Measurements from ENCODE around the gene SEMA5A.

The SEMA5A gene

DNA sequence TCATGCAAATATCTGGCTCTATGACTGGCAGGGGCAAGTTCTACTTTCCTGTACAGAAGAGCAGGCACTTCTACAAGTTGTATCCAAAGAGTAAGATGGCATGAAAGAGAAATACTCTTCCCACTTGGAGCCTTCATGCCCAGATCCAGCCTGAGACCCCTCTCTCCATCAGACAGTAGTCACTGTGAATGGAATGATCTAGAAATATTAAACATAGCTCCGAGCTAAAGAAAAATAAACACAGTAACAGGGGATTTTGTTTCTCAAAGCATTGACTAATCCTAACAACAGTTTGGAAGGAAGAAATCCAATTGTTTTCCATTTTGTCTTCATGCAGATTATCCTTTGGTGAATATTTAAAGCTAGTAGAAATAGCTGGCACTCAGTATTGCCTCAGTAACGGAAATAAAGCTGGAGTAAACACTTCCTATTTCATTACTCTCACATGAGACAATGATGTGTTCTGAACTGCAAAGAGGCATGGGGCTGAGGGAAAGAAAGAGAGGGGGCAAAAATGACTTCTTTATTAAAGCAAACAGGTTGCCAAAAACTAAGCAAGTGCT, 100.0 kb downstream of the SEMA5A start:
- no peaks in the 10 kb centered on the region for H3K27me3 ChIP-seq (ENCODE audit: control insufficient read depth, insufficient read depth, low read length)
- H3K36me3 ChIP-seq (ENCODE audit: control insufficient read depth, insufficient read depth, low read length): no peaks in the 10 kb centered on the region
- H3K9me3 ChIP-seq (ENCODE audit: control insufficient read depth, low read length): no peaks in the 10 kb centered on the region
- no peaks in the 10 kb centered on the region for H3K4me1 ChIP-seq
- H3K9ac ChIP-seq: no peak overlapping the region
- no peak overlapping the region for H2AFZ ChIP-seq
- H3K4me3 ChIP-seq (ENCODE audit: low read depth, low read length): no peak overlapping the region
- H3K79me2 ChIP-seq: no peaks in the 10 kb centered on the region
- H3K27ac ChIP-seq: no peak overlapping the region
- TF ChIP-seq, protein P1, sequence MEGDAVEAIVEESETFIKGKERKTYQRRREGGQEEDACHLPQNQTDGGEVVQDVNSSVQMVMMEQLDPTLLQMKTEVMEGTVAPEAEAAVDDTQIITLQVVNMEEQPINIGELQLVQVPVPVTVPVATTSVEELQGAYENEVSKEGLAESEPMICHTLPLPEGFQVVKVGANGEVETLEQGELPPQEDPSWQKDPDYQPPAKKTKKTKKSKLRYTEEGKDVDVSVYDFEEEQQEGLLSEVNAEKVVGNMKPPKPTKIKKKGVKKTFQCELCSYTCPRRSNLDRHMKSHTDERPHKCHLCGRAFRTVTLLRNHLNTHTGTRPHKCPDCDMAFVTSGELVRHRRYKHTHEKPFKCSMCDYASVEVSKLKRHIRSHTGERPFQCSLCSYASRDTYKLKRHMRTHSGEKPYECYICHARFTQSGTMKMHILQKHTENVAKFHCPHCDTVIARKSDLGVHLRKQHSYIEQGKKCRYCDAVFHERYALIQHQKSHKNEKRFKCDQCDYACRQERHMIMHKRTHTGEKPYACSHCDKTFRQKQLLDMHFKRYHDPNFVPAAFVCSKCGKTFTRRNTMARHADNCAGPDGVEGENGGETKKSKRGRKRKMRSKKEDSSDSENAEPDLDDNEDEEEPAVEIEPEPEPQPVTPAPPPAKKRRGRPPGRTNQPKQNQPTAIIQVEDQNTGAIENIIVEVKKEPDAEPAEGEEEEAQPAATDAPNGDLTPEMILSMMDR (IDR thresholded peaks at IDR 0.05): no peak
- no peak overlapping the region for H3K4me2 ChIP-seq (ENCODE audit: low read length)

DNA sequence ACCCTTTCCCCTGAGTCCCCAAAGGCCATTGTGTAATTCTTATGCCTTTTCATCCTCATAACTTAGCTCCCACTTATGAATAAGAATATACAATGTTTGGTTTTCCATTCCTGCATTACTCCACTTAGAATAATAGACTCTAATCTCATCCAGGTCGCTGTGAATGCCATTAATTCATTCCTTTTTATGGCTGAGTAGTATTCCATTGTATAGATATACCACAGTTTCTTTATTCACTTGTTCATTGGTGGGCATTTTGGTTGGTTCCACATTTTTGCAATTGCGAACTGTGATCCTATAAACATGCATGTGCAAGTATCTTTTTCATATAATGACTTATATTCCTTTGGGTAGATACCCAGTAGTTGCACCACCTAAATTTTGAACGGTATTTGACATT, 101.5 kb downstream of the SEMA5A start:
- Histone ChIP-seq H3K4me1 (no peaks in the 10 kb centered on the region), H3K27ac (no peak overlapping the region), H3K4me3 (ENCODE audit: low read depth, low read length) (no peak overlapping the region), H3K27me3 (ENCODE audit: control insufficient read depth, insufficient read depth, low read length) (no peaks in the 10 kb centered on the region), H3K4me2 (ENCODE audit: low read length) (no peak overlapping the region), H3K36me3 (ENCODE audit: control insufficient read depth, insufficient read depth, low read length) (no peaks in the 10 kb centered on the region), H3K9me3 (ENCODE audit: control insufficient read depth, low read length) (no peaks in the 10 kb centered on the region), H3K79me2 (no peaks in the 10 kb centered on the region), H3K9ac (no peak overlapping the region), H2AFZ (no peak overlapping the region)
- TF ChIP-seq, protein P1 (IDR thresholded peaks at IDR 0.05): no peak

DNA sequence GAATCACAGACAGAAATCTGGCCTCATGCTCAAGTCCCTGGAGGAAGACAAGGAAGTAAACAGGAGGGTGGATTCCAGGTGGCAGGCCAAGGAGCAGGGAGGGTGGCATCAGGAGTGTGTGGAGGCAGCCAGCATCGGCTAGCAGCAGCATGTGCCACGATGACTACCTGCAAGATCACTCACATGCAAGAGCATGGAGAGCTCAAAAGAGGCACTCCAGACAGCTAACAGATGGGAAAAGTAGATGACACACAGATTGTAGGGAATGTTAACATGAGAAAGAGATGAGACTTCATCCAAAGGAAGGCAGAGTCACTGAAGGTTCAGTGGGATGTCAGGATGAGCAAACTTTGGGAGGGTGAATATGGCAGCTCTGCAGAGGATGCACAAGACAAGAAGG, 104.3 kb downstream of the SEMA5A start:
- Histone ChIP-seq H3K9me3 (ENCODE audit: control insufficient read depth, low read length) (no peaks in the 10 kb centered on the region), H2AFZ (no peak overlapping the region), H3K9ac (no peak overlapping the region), H3K27ac (no peak overlapping the region), H3K4me1 (no peaks in the 10 kb centered on the region), H3K4me2 (ENCODE audit: low read length) (no peak overlapping the region), H3K27me3 (ENCODE audit: control insufficient read depth, insufficient read depth, low read length) (no peaks in the 10 kb centered on the region), H3K36me3 (ENCODE audit: control insufficient read depth, insufficient read depth, low read length) (no peaks in the 10 kb centered on the region), H3K79me2 (no peaks in the 10 kb centered on the region), H3K4me3 (ENCODE audit: low read depth, low read length) (no peak overlapping the region)
- TF ChIP-seq, protein P1 (IDR thresholded peaks at IDR 0.05): no peak

DNA sequence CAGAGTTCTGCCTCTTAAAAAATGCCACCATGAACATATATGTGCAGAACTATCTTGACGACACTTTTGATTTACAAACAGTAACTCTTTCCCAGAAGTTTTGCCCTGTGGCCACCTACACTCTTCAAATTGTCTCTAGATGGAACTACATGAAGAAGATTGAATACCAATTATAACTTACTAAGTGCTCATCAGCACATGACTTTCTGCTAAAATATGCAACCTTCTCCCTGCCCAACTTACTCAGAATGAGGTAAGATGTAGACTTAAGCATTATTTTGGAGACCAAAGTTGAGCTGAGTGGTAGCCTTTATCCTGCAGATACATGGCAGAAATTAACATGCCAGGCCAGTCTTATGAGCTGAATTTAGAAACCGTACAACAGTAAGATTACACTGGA, 105.4 kb downstream of the SEMA5A start:
- no peak overlapping the region for H3K27ac ChIP-seq
- no peaks in the 10 kb centered on the region for H3K27me3 ChIP-seq (ENCODE audit: control insufficient read depth, insufficient read depth, low read length)
- H3K9me3 ChIP-seq (ENCODE audit: control insufficient read depth, low read length): no peaks in the 10 kb centered on the region
- TF ChIP-seq, protein P1 (IDR thresholded peaks at IDR 0.05): no peak
- H3K79me2 ChIP-seq: no peaks in the 10 kb centered on the region
- no peaks in the 10 kb centered on the region for H3K4me1 ChIP-seq
- H3K9ac ChIP-seq: no peak overlapping the region
- no peak overlapping the region for H2AFZ ChIP-seq
- no peaks in the 10 kb centered on the region for H3K36me3 ChIP-seq (ENCODE audit: control insufficient read depth, insufficient read depth, low read length)
- no peak overlapping the region for H3K4me2 ChIP-seq (ENCODE audit: low read length)
- H3K4me3 ChIP-seq (ENCODE audit: low read depth, low read length): no peak overlapping the region

DNA sequence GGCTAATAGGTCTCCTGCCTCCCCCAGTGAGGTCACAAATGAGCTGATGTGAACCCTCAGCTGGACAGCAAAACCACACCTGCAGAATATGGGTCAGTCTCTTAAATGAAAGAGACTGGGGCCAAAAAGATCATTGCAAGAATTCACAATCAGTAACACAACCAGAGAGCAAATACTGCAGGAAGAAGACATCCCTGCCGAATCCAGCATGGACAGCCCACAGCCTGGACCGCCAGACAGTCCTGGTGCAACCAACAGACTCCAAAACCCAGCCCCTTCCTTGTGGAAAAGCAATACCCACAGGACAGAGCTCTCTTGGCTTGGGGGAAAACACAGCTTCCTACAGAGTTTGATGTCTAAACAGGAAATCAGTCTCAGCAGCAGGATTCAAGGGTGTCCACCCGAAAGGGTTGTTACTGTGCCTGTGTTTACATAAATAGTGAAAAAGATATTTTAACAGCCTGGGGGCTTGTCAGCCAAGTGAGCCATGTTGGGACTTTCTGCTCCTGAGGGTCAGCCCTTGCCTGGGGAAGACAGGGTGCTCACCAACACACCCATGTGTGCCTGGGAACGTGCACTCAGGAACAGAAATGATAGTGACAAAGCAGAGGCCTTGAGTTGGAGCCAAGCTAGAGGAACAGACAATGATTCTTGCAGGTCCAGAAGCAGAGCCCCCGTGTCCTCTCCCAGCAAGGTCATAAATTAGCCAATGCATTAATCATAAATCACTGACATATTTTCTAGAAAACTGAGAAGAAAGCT, 106.2 kb downstream of the SEMA5A start:
- Histone ChIP-seq H3K79me2 (no peaks in the 10 kb centered on the region), H3K27me3 (ENCODE audit: control insufficient read depth, insufficient read depth, low read length) (no peaks in the 10 kb centered on the region), H3K27ac (no peak overlapping the region), H3K4me2 (ENCODE audit: low read length) (no peak overlapping the region), H3K4me3 (ENCODE audit: low read depth, low read length) (no peak overlapping the region), H3K9ac (no peak overlapping the region), H3K4me1 (no peaks in the 10 kb centered on the region), H3K9me3 (ENCODE audit: control insufficient read depth, low read length) (peaks cover 2% of the 10 kb centered on the region), H2AFZ (no peak overlapping the region), H3K36me3 (ENCODE audit: control insufficient read depth, insufficient read depth, low read length) (no peaks in the 10 kb centered on the region)
- TF ChIP-seq, protein P1 (IDR thresholded peaks at IDR 0.05): no peak
